Muscle layer of colon (tissue), 2 donors: ENCODE results near the gene CDC42SE1.
A peak's percentile ranks its signal among the peaks of the same experiment; 100 is the strongest.
"Not testable (repeated sequence)": the region's sequence is repeated elsewhere in the genome, so short reads cannot be mapped to it uniquely, and the experiment has no call there.

Experiments used
- H3K27ac ChIP-seq: one replicate; pipeline ENCODE4 v1.7.0; 2013; ENCODE audit warnings: low read depth, mild to moderate bottlenecking, low read length, moderate library complexity
- H3K27me3 ChIP-seq, 2 donors: one replicate each; pipeline ENCODE4 v1.7.0; 2013; ENCODE audit warnings: low read length in 2 of 2, mild to moderate bottlenecking in 2 of 2; ENCODE audit not compliant: insufficient read depth in 2 of 2, control insufficient read depth in 1 of 2
- H3K36me3 ChIP-seq: one replicate; pipeline ENCODE4 v1.7.0; 2013; ENCODE audit warnings: mild to moderate bottlenecking, low read length; ENCODE audit not compliant: insufficient read depth
- H3K4me1 ChIP-seq: one replicate; pipeline ENCODE4 v1.7.0; 2013; ENCODE audit warnings: mild to moderate bottlenecking, low read length; ENCODE audit not compliant: insufficient read depth
- H3K4me3 ChIP-seq, 2 donors: one replicate each; pipeline ENCODE4 v1.7.0; 2013; ENCODE audit warnings: low read length in 2 of 2, low read depth in 1 of 2, mild to moderate bottlenecking in 1 of 2, moderate library complexity in 1 of 2
- H3K9ac ChIP-seq: one replicate; pipeline ENCODE4 v1.7.0; 2013; ENCODE audit warnings: low read length
- H3K9me3 ChIP-seq: one replicate; pipeline ENCODE4 v1.7.0; 2013; ENCODE audit warnings: mild to moderate bottlenecking, low read length
- donor health status: abdominal sarcoma.
- donor health status: Adenocarcinoma of cecum.

CDC42SE1 gene

DNA sequence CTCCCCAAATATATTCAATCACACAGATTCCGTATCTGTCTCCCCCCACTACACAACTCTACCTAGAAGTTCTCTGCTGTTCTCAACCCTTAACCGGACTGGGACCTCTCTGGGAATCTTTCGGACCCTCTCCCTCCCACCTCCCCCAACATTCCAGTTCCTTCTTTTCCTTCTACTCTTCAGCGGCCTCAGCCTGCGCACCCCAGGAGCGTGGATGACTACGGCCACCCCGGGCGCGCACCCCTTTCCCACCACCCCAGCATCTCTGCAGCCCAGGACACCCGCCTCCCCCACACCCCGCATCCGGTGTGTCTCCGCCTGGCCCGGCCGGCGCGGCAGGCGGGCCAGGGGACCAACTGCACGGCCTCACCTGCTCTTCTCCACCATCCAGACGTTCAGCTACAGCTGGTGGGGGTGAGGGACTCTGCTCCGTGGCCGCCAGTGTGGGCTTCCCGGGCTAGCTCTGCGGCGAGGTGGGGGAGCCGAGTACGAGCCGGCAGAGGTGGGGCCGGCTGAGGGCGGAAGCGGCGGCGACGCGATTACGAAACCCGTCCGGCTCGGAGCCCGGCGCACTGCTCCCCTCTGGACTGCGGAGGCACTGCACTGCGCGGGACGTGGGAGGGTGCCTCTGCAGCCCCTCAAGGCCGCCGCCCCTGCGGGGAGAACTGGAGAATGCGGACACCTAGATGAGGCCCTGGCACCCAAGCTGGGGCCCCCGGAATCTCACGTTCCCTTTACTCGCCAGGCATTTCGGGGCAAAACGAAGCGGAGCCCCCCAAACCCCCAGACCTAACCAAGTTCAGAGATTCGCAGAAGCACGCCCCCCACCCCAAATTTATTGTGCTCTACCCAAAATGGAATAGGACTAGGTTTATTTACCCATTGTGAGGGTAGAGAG, at the start of gene CDC42SE1:
Gene CDC42SE1, minus strand, starts transcription at position 514 of the 898 bp plus-strand sequence. CDS start 3,892 bp downstream, outside the sequence.
- Histone ChIP-seq H3K27me3 (no peaks in the 10 kb centered on the region), H3K4me1 (peaks cover 36% of the 10 kb centered on the region), H3K36me3 (peaks cover 23% of the 10 kb centered on the region), H3K9me3 (no peaks in the 10 kb centered on the region), H3K9ac (peak within 1 kb of the TSS; percentile 90), H3K4me3 (peak within 1 kb of the TSS; percentile 94 to 97), H3K27ac (peak within 1 kb of the TSS; percentile 97)

GRCh38 chr1:151108331-151108730, 48.9 kb upstream of the CDC42SE1 start:
- H3K27ac ChIP-seq: no peak overlapping the region
- H3K36me3 ChIP-seq: peaks cover 10% of the 10 kb centered on the region
- no peaks in the 10 kb centered on the region for H3K27me3 ChIP-seq

DNA sequence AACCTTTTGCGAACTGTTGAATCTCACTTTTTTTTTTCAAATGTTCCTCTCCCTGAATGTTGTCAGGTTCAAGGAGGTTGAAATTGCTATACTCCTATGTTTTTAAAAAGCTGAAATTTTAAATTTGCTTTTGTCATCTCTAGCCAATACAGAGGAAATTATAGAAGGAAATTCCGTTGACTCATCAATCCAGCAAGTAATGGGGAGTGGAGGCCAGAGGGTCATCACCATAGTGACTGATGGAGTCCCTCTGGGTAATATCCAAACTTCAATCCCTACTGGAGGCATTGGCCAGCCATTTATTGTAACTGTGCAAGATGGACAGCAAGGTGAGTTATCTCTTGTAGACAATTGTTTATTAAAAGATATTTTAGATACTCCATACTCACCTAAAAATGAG, 47.5 kb upstream of the CDC42SE1 start:
- Histone ChIP-seq H3K27me3 (no peaks in the 10 kb centered on the region), H3K4me3 (no peak overlapping the region), H3K27ac (no peak overlapping the region), H3K9me3 (no peaks in the 10 kb centered on the region), H3K36me3 (peaks cover 10% of the 10 kb centered on the region), H3K4me1 (no peaks in the 10 kb centered on the region), H3K9ac (no peak overlapping the region)

More at GRCh38 chr1:151108331-151108730, 48.9 kb upstream of the CDC42SE1 start:
- Histone ChIP-seq H3K9ac (no peak overlapping the region), H3K4me1 (no peaks in the 10 kb centered on the region), H3K9me3 (no peaks in the 10 kb centered on the region), H3K4me3 (no peak overlapping the region)

DNA sequence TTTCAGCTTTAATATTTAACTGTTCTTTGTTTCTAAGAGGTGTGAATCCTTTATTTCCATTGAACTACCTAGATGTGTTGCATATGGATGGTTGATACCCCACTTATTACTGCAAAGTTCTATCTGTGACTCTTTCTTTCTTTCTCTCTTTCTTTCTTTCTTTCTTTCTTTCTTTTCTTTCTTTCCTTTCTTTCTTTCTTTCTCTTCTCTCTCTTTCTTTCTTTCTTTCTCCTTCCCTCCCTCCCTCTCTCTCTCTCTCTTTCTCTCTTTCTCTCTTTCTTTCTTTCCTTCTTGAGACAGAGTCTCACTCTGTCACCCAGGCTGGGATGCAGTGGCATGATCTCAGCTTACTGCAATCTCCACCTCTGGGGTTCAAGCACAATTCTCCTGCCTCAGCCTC, 45.2 kb upstream of the CDC42SE1 start:
- Histone ChIP-seq H3K9me3 (no peaks in the 10 kb centered on the region), H3K9ac (no peak overlapping the region), H3K4me1 (no peaks in the 10 kb centered on the region), H3K27ac (no peak overlapping the region), H3K27me3 (no peaks in the 10 kb centered on the region), H3K4me3 (no peak overlapping the region), H3K36me3 (peaks cover 10% of the 10 kb centered on the region)

- H3K27me3 ChIP-seq: no peaks in the 10 kb centered on the region
- no peaks in the 10 kb centered on the region for H3K36me3 ChIP-seq
- no peaks in the 10 kb centered on the region for H3K4me1 ChIP-seq
- no peak overlapping the region for H3K27ac ChIP-seq
- no peak overlapping the region for H3K9ac ChIP-seq
- H3K9me3 ChIP-seq: no peaks in the 10 kb centered on the region
- H3K4me3 ChIP-seq: no peak overlapping the region
Observed at GRCh38 chr1:151098126-151098525, 38.7 kb upstream of the CDC42SE1 start.

DNA sequence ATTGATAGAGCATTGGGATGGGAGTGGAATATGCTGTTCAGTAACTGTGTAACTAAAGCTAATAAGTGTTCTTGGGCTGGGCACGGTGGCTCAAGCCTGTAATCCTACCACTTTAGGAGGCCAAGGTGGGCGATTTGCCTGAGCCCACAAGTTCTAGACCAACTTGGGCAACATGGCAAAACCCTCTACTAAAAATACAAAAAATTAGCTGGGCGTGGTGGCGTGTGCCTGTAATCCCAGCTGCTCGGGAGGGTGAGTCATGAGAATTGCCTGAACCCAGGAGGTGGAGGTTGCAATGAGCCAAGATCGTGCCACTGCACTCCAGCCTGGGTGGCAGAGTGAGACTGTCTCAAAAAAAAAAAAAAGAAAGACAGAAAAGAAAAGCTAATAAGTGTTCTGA, 38.0 kb upstream of the CDC42SE1 start:
- H3K9ac ChIP-seq, H3K9me3 ChIP-seq, H3K27me3 ChIP-seq, H3K27ac ChIP-seq, H3K4me3 ChIP-seq, H3K36me3 ChIP-seq, H3K4me1 ChIP-seq: not testable (repeated sequence)

DNA sequence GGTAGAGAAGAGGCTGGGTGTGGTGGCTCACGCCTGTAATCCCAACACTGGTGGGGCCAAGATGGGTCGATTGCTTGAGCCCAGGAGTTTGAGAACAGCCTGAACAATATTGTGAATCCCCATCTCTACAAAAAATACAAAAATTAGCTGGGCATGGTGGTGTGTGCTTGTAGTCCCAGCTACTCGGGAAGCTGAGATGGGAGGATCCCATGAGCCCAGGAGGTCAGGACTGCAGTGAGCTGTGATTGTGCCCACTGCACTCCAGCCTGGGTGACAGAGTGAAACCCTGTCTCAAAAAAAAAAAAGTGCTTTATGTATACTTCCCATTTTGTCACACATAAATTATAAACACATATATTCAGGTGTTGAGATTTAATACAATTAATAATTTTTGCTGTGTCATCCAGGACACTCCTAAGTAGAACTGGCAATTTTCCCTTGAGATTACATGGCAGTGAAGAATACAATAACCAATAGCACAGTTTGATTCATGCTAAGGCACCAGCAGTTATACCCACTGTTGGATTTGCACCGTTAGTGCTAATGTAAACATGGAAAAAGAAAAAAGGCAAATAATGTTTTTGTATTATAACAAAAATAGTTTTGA, 26.6 kb upstream of the CDC42SE1 start:
- H3K9ac ChIP-seq: no peak overlapping the region
- H3K4me3 ChIP-seq: no peak overlapping the region
- no peaks in the 10 kb centered on the region for H3K36me3 ChIP-seq
- H3K4me1 ChIP-seq: no peaks in the 10 kb centered on the region
- H3K27me3 ChIP-seq: no peaks in the 10 kb centered on the region
- H3K9me3 ChIP-seq: no peaks in the 10 kb centered on the region
- no peak overlapping the region for H3K27ac ChIP-seq

GRCh38 chr1:151072224-151072623, 12.8 kb upstream of the CDC42SE1 start:
- no peak overlapping the region for H3K27ac ChIP-seq
- no peak overlapping the region for H3K9ac ChIP-seq
- H3K4me1 ChIP-seq: peaks cover 13% of the 10 kb centered on the region
- H3K27me3 ChIP-seq: no peaks in the 10 kb centered on the region
- no peaks in the 10 kb centered on the region for H3K9me3 ChIP-seq
- no peak overlapping the region for H3K4me3 ChIP-seq
- no peaks in the 10 kb centered on the region for H3K36me3 ChIP-seq

DNA sequence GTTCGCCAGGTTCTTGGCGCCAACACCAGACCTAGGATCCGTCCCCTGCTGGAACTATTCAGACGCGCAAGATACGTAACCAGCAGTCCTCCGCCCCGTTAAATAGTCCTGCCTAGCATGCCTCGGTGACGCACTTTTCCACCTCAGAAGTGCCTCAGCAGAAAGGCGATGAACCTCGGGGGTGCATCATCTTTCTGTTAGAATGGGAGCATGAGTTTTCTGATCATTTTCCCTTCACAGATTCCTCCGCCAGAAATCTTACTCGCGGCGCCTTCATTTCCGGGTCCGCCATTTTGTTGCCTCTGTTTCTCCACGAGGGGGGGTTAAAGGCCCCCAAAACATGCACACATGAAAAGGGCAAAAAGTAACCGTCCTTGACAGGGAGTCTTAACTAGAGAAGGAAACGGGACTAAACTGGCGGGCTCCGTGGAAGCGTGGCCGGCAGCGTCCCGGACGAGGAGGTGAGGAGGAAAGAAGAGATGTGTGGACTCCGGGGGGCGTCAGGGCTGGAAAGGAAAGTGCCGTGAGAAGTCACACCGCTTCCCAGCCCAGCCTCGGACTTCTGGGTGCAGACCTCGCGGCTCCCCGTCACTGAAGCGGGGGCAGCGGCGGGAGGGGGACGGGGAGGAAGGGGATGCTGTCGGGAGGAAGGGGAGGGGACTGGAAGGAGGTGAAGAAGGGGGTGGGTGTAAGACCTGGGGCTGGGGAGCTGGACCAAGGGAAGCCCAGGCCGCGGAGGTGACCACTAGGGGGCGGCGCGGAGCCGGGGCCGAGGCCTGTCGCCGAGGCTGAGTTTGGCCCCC, 11.3 kb upstream of the CDC42SE1 start, which contains the start of gene GABPB2:
Gene GABPB2, plus strand, starts transcription at position 288 of the 803 bp plus-strand sequence. CDS start 17,429 bp downstream, outside the sequence.
- H3K4me1 ChIP-seq: peaks cover 13% of the 10 kb centered on the region
- H3K27me3 ChIP-seq: no peaks in the 10 kb centered on the region

DNA sequence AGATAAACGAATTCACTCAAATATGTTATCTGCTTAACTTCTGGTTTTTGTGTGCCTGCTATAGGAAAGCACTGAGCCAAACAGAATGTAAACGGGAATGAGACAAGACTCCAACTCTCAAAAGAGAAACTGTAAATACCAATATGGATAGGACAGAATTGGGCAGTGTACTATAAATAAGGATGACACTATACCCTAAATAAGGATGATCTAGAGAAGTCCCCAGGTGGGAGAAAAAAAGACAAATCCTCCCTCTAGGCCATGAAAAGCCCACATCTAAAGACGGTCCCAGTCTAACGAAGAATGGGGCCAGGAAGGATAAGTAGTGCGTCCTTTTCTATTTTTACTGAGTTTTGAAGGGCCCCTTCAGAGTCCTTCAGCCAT, 9.7 kb upstream of the CDC42SE1 start:
- peaks cover 13% of the 10 kb centered on the region for H3K4me1 ChIP-seq
- H3K9ac ChIP-seq: no peak overlapping the region
- peak overlapping the region in 1 of 2 donors; percentile 81 for H3K4me3 ChIP-seq
- no peak overlapping the region for H3K27ac ChIP-seq
- H3K36me3 ChIP-seq: no peaks in the 10 kb centered on the region
- H3K27me3 ChIP-seq: no peaks in the 10 kb centered on the region
- no peaks in the 10 kb centered on the region for H3K9me3 ChIP-seq

More for the DNA sequence above, 11.3 kb upstream of the CDC42SE1 start, which contains the start of gene GABPB2:
- Histone ChIP-seq H3K36me3 (no peaks in the 10 kb centered on the region), H3K9me3 (no peaks in the 10 kb centered on the region), H3K4me3 (peak within 1 kb of the TSS; percentile 81 to 96), H3K27ac (peak within 1 kb of the TSS; percentile 100), H3K9ac (peak within 1 kb of the TSS; percentile 74)

- no peak overlapping the region for H3K27ac ChIP-seq
- H3K9me3 ChIP-seq: no peaks in the 10 kb centered on the region
- H3K4me3 ChIP-seq: no peak overlapping the region
- H3K9ac ChIP-seq: no peak overlapping the region
- H3K4me1 ChIP-seq: peaks cover 13% of the 10 kb centered on the region
- H3K36me3 ChIP-seq: no peaks in the 10 kb centered on the region
- no peaks in the 10 kb centered on the region for H3K27me3 ChIP-seq
Observed at GRCh38 chr1:151067185-151067584, 7.8 kb upstream of the CDC42SE1 start.
